ENCODE measurements around the gene TM4SF4.

Gene TM4SF4

GRCh38 chr3:149454746-149455145, 19.8 kb upstream of the TM4SF4 start:
- in situ Hi-C loops (cut with MboI; ENCODE audit: low sequenced_read_pairs): no loop called here

GRCh38 chr3:149455366-149455765, 19.1 kb upstream of the TM4SF4 start:
- in situ Hi-C loops (cut with MboI; ENCODE audit: low sequenced_read_pairs): no loop called here

GRCh38 chr3:149455989-149456388, 18.5 kb upstream of the TM4SF4 start:
- in situ Hi-C loops (cut with MboI; ENCODE audit: low sequenced_read_pairs): no loop called here

- in situ Hi-C loops (cut with MboI; ENCODE audit: low sequenced_read_pairs): no loop called here
Measured at GRCh38 chr3:149459491-149460059, 14.9 kb upstream of the TM4SF4 start.

- in situ Hi-C loops (cut with MboI; ENCODE audit: low sequenced_read_pairs): no loop called here
Measured at GRCh38 chr3:149460117-149460516, 14.4 kb upstream of the TM4SF4 start.

- in situ Hi-C loops (cut with MboI; ENCODE audit: low sequenced_read_pairs): no loop called here
Measured at GRCh38 chr3:149462051-149462450, 12.4 kb upstream of the TM4SF4 start.

- in situ Hi-C loops (cut with MboI; ENCODE audit: low sequenced_read_pairs): no loop called here
Measured at GRCh38 chr3:149462581-149463011, 11.9 kb upstream of the TM4SF4 start.

- in situ Hi-C loops (cut with MboI; ENCODE audit: low sequenced_read_pairs): no loop called here
Measured at GRCh38 chr3:149463921-149464320, 10.6 kb upstream of the TM4SF4 start.

- in situ Hi-C loops (cut with MboI; ENCODE audit: low sequenced_read_pairs): no loop called here
Measured at GRCh38 chr3:149464542-149465328, 9.8 kb upstream of the TM4SF4 start.

GRCh38 chr3:149465351-149465883, 9.1 kb upstream of the TM4SF4 start:
- in situ Hi-C loops (cut with MboI; ENCODE audit: low sequenced_read_pairs): no loop called here

GRCh38 chr3:149466192-149466591, 8.3 kb upstream of the TM4SF4 start:
- in situ Hi-C loops (cut with MboI; ENCODE audit: low sequenced_read_pairs): no loop called here

GRCh38 chr3:149468504-149469212, 5.8 kb upstream of the TM4SF4 start:
- in situ Hi-C loops (cut with MboI; ENCODE audit: low sequenced_read_pairs): no loop called here

GRCh38 chr3:149470381-149470780, 4.1 kb upstream of the TM4SF4 start:
- in situ Hi-C loops (cut with MboI; ENCODE audit: low sequenced_read_pairs): no loop called here

GRCh38 chr3:149472030-149472797, 2.3 kb upstream of the TM4SF4 start:
- in situ Hi-C loops (cut with MboI; ENCODE audit: low sequenced_read_pairs): no loop called here

GRCh38 chr3:149473357-149474249, 894 bp upstream of the TM4SF4 start:
- in situ Hi-C loops (cut with MboI; ENCODE audit: low sequenced_read_pairs): no loop called here

- in situ Hi-C loops (cut with MboI; ENCODE audit: low sequenced_read_pairs): loop anchor here (25.0 kb wide), 2 partner anchors 363 to 513 kb away; no protein-coding TSS in a partner anchor
Measured at GRCh38 chr3:149475451-149476060, 1.1 kb downstream of the TM4SF4 start.

GRCh38 chr3:149476225-149476624, 1.7 kb downstream of the TM4SF4 start:
- in situ Hi-C loops (cut with MboI; ENCODE audit: low sequenced_read_pairs): loop anchor here (25.0 kb wide), 2 partner anchors 364 to 514 kb away; no protein-coding TSS in a partner anchor

GRCh38 chr3:149479621-149480325, 5.3 kb downstream of the TM4SF4 start:
- in situ Hi-C loops (cut with MboI; ENCODE audit: low sequenced_read_pairs): loop anchor here (10.0 to 25.0 kb wide), 3 partner anchors 85 to 517 kb away; no protein-coding TSS in a partner anchor
